Adrenal gland (tissue), 5 donors: ENCODE results near the gene ACTC1.

Experiments
- CTCF ChIP-seq, 6 experiments: fragments of 450-650 bp in 4 of 6; fragments of 200-600 bp in 2 of 6; sonication (generic) in 1 of 6; IDR thresholded peaks; 1 replicate in 5 of 6; 2 replicates in 1 of 6; pipeline versions ENCODE4 v1.5.1 to v1.8.0; 2016 to 2021; ENCODE audit warnings: antibody characterized with exemption in 6 of 6, mild to moderate bottlenecking in 2 of 6, moderate library complexity in 1 of 6
- POLR2A ChIP-seq, 2 donors: fragments of 450-650 bp; IDR thresholded peaks; one replicate each; pipeline ENCODE4 v1.6.1; 2017; ENCODE audit warnings: antibody characterized with exemption in 2 of 2, mild to moderate bottlenecking in 2 of 2, moderate library complexity in 1 of 2
- donor health status: DM: no; HTN: no; CAD: no.

- no peak for TF ChIP-seq POLR2A (IDR thresholded peaks at IDR 0.05)
- TF ChIP-seq CTCF (IDR thresholded peaks at IDR 0.05) = no peak
Measured at GRCh38 chr15:34782901-34783300, 12.4 kb downstream of the ACTC1 start.
